ENCODE data around the gene ACY1. TPM values are rescaled to one million over a fixed set of nuclear protein-coding genes. Genes with fewer than 3 reads are reported as not detected.

Gene ACY1
- total RNA-seq, 1 experiment from 2014 or later, result 101 TPM

DNA sequence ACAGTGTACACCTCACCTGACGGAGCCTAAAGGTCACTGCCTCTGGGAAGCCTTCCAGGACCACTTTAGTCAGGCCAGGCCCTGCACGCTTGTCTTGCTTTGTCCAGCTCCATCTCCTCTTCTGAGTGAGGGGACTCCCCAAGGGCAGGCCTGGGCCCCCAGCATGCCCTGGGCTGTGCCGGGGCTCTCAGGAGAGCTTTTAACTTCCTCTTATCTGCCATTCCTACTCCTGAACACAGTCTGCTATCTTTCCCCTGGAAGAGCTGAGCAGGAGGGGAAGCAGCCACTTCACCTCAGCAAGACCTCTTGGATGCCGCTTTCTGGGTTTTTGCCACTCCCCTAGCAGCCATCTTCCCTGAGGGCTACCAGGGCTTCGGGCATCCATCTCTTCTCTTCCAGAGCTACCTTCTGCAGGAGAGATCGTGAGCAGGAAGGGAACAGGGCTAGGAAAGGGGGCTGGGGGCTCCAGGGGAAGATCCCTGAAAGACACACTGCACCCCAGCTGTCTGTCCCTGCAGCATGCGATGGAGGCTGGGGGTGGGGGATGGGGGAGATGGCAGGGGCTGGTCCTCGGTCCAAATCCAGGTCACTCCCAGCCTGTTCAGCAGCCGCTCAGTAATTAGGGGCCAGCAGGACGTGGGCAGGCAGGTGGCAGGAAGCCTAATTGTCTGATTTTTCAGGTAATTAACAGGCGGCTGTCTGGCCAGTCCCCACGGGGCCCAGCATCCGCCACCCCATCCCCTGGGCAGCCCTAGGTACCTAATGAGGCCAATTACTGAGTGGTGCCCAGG is 32.3 kb downstream of the ACY1 start:
- in situ Hi-C loops (cut with HindIII; ENCODE audit: low pct_unique_long_range_greater_than_20kb, low sequenced_read_pairs), result no loop called here
- no peak for DNase-seq (ENCODE audit: low read depth)

DNA sequence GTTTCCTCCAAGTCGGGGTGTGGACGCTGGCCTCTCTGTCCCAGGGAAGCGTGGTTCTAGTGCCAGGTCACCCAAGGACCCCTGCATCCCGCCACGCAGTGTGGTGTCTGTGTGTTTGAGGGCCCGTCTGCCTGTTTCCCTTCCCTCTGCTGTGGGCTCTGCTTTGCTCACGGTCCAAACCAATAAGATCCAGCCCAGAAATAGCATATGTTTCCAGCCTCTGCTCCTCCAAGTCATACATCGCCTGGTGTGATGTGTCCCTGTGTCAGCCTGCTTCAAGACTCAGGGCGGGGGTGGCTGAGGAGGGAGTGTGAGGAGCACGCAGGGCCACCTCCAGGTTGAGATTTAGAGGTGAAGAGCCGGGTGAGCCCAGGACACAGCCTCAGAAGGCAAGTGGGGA is 34.3 kb downstream of the ACY1 start:
- in situ Hi-C loops (cut with HindIII; ENCODE audit: low pct_unique_long_range_greater_than_20kb, low sequenced_read_pairs), result no loop called here
- no peak for DNase-seq (ENCODE audit: low read depth)

DNA sequence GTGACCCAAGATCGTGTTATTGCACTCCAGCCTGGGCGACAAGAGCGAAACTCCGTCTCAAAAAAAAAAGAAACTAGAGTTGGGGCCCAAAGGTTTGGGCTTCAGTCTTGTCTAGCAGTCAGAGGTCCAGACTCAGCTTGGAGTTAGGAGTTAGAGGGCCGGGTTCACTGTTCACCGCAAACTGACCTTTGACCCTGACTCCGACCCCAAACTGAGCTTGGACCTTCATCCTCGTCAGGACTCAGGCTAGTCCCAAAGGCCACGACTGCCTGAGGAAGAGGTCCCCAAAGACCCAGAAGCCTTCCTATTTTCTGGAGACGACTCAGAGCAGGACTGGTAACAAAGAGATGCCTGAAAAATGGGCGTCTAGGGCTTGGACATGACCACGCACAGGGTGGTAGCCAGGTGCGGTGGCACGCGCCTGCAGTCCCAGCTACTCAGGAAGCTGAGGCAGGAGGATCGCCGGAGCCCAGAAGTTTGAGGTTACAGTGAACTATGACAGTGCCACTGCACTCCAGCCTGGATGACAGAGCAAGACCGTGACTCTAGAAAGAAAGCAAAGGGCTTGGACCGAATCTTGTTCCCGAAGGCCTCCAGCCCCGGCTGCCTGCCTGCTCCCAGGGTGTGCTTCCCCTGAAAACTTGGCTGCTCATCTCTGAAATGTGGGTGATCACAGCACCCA is 35.1 kb downstream of the ACY1 start:
- in situ Hi-C loops (cut with HindIII; ENCODE audit: low pct_unique_long_range_greater_than_20kb, low sequenced_read_pairs), result no loop called here
- DNase-seq (ENCODE audit: low read depth), result no peak

DNA sequence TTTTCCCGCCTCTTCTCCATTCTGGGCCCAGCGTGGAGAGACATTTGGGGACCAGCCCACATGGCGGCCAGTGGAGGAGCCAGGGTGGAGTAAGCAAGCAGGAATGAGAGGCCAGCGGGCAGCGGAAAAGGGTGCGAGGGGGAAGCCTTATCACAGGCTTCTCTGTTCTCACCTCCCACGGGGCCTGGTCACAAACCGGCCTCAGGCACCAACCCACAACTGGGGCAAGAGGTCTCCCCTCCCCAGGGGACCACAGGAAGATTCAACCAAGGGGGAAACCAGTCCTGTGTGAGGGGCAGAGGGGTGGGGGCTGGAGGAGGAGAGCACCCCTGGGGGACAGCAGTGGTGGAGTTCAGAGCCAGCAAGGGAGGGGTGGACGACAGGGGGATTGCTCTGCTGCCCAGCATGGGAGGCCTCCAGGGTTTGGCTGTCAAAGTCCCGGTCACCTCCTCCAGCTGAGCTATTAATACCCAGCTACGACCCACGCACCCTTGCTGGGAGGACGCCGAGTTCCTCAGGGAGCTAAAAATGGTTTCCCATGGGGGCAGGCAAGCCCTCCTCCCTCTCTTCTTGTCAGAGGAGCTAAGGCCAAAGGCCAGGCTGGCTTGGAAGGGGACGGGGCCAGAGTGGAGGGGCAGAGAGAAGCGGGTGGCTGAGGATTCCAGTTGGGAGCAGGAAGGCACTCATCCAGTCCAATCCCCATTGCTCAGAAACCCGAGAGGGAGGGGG is 36.2 kb downstream of the ACY1 start:
- in situ Hi-C loops (cut with HindIII; ENCODE audit: low pct_unique_long_range_greater_than_20kb, low sequenced_read_pairs), result no loop called here
- no peak for DNase-seq (ENCODE audit: low read depth)

DNA sequence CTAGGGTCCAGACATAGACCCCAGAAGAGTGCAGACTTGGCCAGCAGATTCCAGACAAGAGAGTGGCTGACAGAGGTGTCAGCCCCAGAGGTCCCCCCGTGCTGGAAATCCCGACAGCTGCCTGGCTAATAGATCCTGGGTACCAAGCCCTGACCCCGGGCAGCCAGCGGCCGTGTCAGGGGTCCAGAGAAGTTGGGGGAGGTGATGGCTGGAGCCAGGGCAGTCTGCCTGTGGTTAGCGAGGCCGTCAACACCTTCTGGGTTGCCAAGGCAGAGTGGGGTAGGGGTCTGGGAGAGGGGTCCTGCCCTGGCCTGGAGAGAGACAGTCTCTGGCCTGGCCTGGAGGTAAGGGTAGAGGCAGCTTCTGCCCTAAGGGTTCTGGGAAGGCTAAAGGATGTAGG is 37.5 kb downstream of the ACY1 start:
- in situ Hi-C loops (cut with HindIII; ENCODE audit: low pct_unique_long_range_greater_than_20kb, low sequenced_read_pairs), result no loop called here
- DNase-seq (ENCODE audit: low read depth), result no peak

DNA sequence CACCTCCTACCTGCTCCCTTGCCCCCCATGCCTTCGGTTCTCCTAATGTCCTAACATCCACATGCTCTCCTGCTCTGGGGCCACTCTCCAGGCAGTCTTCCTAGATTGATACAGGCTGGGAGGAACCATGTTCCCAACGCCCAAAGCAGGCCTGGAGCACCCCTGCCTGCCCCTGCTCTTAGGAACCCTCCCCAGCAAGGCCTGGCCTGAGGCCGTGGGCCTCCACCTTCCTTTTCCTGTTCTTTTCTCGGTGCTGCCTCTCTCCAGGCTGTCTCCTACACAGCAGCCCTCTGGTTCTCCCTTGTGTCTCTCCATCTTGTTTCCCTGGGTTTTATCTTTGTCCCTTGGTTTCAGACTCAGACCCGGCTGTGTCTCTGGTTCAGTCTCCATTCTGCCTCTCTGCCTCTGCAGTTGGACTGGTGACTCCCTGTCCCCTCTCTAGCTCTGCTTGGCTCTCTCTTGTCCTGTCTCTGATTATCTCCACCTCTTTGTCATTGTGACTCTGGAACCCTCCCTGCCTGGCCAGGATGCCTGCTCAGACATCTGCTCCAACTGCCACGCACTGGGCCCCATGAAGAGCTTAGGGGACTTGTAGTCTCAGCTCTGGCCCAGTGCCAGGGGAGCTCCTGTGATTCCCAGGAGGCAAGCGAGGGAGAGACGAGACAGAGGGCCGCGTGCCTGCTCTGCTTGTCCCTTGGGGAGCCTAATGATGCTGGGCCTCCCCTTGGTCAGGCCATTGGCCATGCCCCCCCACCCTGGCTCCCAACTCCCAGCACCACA is 38.3 kb downstream of the ACY1 start:
- in situ Hi-C loops (cut with HindIII; ENCODE audit: low pct_unique_long_range_greater_than_20kb, low sequenced_read_pairs), result no loop called here
- no peak for DNase-seq (ENCODE audit: low read depth)

DNA sequence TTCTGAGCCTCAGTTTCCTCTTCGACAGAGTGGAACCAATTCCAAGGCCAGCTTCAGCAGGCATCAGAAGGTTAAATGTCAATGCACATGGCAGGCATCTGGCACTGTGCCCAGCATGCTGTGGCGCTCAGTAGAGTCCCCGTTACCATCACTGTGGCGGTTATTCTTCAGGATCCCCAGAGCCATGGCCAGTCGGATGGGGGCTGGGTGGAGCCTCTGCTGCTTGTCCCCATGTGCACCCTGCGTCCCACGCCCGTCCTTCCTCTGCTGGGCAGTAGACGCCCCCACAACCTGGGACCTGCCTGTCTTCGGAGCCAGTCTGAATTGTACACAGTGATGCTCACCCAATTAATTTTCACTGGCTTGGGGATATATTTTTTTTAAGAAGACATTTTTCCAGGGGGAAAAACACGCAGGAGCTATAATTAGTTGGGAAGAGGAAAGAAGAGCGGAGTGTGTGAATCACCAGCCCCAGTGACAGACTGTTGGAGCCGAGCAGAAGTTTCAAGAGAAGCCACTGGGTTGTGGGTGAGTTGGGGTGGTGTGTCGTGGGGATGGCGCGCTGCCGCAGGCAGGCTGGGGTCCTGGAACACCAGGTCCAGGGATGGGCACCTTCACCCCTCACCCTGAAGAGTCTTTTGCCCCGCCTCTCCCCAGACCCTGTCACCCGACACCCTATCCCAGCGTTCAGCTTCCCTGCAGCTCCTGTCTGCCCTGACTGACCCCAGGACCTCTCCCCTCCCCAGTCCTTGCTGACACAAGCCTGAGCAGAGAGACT is 39.2 kb downstream of the ACY1 start:
- in situ Hi-C loops (cut with HindIII; ENCODE audit: low pct_unique_long_range_greater_than_20kb, low sequenced_read_pairs), result no loop called here
- DNase-seq (ENCODE audit: low read depth), result no peak

DNA sequence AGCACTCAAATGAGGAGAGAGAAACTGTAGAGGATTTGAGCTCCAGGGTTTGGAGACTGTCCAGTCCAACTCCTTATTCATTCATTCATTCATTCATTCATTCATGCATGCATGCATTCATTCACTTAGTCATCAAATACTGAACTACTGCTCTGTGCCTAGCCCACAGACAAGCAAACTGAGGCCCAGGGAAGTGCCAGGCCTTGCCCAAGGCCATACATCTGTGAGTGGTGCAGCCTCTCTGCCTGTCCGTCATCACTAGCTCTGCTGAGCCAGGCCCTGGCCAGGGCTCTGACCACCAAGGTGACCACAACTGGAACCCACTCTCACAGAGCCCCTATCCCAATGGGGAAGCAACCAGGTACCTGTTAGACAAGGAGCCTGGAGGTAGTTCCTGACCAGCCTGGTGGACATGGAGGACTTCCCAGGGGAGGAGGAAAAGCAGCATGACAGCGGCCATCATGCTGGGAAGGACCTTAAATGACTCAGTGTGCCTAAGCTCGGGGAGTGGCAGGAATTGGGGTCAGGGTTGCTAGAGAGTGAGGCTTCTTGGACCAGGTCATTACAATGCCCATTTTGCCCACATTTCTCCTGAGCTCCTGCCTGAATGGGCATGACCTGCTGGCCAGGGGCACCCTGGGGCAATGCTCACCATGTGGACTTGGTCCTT is 39.9 kb downstream of the ACY1 start:
- in situ Hi-C loops (cut with HindIII; ENCODE audit: low pct_unique_long_range_greater_than_20kb, low sequenced_read_pairs), result no loop called here
- DNase-seq (ENCODE audit: low read depth), result no peak

DNA sequence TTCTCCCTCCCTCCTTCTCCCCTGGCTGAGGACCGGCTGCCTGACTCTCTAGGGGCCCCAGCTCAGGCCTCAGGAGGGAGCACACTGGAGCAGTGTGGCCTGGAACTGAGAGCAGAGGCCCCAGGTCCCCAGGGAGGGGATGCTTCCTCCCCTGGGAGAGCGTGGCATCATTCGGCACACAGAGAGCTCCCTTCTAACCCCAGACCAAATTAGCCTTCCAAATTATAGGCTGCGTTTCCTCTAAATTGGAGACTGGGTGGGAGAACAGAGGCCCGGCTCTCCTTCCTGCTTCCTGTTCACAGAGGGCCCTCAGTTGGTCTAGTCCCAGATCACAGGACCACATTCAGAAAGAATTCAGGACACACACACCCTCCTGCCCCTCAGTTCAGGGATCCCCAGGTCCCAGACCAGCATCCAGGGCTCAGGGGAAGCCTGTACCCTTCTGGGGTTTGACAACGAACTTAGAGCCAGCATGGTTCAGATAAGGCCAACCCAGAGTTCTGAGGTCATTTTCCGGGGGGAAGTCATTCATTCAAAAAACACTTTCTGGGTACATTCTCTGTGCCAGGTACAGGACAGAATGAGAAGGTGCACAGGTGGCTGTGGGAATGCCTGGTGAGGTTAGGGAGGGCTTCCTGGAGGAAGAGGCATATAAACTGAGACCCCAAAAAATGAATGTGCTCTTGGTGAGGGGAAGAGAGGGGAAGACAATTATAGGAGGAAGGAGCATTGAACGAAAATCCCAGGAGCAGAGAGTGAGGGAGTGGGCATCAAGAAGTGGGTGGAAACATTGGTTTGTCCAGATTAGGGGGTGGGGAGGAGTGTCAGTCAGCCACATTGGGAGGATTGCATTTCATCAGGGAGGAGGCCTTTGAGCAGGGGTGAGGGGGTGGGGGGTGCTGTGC is 40.8 kb downstream of the ACY1 start:
- DNase-seq (ENCODE audit: low read depth), result no peak
- in situ Hi-C loops (cut with HindIII; ENCODE audit: low pct_unique_long_range_greater_than_20kb, low sequenced_read_pairs), result no loop called here

DNA sequence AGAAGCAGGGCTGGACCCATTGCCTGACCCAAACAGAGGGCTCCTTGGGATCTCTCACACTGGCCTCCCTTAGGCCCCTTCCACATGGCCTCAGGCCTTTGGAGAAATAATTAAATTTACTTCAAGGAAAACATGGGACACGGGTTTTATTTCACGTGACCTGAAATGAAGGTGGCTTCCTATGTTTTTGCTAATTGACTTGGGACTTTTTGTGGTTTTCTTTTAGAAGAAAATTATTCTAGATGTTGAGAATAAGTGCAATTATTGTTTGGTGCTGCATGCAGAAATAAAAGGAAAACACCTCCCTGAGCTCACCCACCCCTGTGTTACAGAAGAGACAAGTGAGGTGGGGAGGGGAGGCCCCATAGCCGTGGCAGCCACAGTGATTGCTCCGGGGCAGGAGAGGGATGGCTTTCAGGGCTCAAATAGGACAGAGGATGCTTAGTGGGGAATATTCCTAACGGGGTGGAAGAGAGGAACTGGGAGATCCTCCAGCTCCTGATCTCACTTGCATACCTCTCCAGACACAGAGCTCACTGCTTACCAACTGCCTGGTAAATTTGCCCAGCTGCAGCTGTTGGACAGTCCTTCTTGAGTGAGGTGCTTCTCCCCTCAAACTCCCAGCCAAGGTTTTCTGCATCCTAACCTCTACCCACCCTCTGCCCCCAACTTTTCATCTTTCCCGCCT is 41.6 kb downstream of the ACY1 start:
- in situ Hi-C loops (cut with HindIII; ENCODE audit: low pct_unique_long_range_greater_than_20kb, low sequenced_read_pairs), result no loop called here
- DNase-seq (ENCODE audit: low read depth), result no peak

DNA sequence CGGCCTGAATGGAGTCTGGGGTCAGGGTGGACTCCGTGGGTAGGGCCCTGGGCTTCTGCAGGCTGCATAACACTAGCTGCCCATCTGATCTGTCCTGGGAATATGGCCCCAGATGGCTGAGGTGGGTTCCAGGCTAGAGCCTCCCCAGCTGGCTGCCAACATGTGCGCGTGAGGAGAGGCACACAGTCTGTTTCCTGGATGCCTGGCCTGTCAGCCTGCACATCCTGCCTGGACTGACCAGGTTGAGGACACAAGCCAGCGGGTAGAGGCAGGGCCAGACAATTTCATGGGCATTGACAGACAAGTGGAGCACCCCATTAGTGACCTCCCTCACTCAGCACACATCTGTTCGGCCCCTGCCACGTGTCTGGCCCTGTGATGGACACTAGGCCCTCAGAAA is 42.1 kb downstream of the ACY1 start:
- no peak for DNase-seq (ENCODE audit: low read depth)
- in situ Hi-C loops (cut with HindIII; ENCODE audit: low pct_unique_long_range_greater_than_20kb, low sequenced_read_pairs), result no loop called here

DNA sequence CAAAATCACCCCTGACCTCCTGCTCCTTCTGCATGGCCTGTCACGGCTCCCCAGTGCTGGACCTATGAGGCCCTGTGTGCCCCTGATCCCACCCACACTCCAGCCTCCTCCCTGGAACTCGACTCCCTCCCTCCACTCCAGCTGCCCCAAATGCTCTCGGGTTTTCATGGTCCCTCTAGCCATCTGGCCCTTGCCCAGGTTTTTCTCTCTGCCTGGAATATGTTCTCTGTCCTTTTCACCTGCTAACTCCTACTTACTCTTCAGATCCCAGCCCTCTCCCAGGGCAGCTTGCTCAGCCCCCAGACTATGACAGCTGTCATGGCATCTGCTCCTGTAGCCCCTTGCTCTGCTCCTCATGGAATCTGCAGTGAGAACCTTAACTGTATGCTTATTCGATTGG is 42.7 kb downstream of the ACY1 start:
- in situ Hi-C loops (cut with HindIII; ENCODE audit: low pct_unique_long_range_greater_than_20kb, low sequenced_read_pairs), result no loop called here
- DNase-seq (ENCODE audit: low read depth), result no peak

DNA sequence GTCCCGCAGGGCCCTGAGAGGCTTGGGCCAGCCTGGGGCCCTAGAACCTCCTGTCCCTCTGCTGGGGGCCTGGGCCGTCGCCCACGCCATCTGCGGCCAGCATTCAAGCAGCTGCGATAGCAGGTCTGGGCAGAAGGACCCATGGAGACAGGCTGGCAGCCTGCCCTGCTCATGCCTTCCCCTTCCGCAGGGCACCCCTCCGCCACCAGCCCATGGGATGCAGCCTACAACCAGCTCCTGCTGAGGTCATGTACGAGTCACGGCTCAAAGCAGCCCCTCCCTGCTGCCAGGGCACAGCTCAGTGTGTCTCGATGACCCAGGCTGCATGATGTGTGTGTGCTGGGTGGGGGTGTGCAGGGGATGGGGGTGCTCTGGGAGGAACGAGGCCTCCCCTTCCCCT is 45.2 kb downstream of the ACY1 start:
- DNase-seq (ENCODE audit: low read depth), result no peak
- in situ Hi-C loops (cut with HindIII; ENCODE audit: low pct_unique_long_range_greater_than_20kb, low sequenced_read_pairs), result no loop called here

DNA sequence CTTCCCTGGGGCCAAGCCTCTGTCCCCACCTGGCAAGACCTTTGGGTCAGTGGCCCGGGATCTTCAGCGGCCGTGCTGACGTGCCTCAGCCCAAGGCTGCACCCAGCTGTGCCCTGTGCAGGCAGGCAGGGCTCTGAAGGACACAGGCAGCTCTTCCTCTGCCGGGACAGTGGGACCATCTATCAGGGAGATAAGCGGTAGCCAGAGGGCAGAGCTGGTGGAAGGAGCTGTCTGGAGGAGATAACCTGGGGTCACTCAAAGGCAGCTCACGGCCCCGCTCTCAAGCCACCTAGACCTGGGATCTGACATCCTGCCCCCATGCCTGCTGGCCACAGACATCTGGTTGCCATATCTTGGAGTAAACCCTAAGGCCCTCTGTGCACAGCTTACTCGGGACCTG is 45.7 kb downstream of the ACY1 start:
- in situ Hi-C loops (cut with HindIII; ENCODE audit: low pct_unique_long_range_greater_than_20kb, low sequenced_read_pairs), result no loop called here
- no peak for DNase-seq (ENCODE audit: low read depth)

DNA sequence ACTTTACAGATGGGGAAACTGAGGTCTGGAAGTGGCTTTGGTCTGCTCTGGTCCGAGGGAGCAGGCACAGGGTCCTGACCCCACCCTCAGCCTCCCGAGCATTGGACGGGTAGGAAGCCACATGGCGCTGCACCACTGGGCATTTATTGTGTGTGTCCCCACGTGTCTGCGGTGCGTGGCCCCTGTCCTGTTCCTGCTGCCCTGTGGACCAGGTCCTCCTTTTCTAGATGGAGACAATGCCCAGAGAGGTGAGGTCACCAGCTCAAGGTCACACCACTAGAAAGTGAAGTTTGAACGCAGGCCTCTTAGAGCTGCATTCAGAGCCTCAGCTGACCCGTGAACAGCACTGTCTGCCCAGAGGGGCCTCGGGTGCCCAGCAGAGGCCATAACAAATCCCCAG is 46.2 kb downstream of the ACY1 start:
- no peak for DNase-seq (ENCODE audit: low read depth)
- in situ Hi-C loops (cut with HindIII; ENCODE audit: low pct_unique_long_range_greater_than_20kb, low sequenced_read_pairs), result no loop called here

DNA sequence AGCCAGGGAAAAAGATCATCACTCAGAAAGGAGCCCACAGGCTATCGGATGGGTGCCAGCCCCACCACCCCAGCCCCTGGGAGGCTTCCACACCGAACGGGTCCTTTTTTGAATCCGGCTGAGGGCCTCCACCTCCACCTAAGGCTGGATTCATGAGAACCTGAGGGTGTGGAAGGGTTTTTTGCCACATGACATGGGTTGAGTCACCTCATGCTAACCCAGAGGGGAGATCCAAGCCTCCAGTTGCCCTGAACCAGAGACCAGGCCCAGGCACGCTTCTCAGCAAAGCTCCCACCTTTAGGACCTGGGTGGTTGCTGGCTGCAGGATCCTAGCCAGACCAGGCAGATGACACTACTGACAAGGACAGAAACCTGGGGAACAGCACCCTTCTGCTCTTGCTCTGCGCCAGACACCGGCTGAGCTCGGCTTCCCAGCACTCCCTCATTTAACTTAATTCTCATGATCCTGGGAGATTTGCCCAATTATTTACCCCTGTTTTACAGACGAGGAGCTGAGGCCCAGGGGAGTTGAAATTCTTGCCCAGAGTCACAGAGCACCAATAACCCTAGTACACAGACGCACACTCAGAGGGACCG is 47.5 kb downstream of the ACY1 start:
- no peak for DNase-seq (ENCODE audit: low read depth)
- in situ Hi-C loops (cut with HindIII; ENCODE audit: low pct_unique_long_range_greater_than_20kb, low sequenced_read_pairs), result no loop called here

Data from Caki2 (cell line).